Measurements from ENCODE around the gene VAV2. TPM values are rescaled to one million over a fixed set of nuclear protein-coding genes. Genes with fewer than 3 reads are reported as not detected.

VAV2 gene
- total and polyA plus RNA-seq, 2 of the 4 experiments (the other 2 are of a cell fraction), result 10.8 to 13.4 TPM

DNA sequence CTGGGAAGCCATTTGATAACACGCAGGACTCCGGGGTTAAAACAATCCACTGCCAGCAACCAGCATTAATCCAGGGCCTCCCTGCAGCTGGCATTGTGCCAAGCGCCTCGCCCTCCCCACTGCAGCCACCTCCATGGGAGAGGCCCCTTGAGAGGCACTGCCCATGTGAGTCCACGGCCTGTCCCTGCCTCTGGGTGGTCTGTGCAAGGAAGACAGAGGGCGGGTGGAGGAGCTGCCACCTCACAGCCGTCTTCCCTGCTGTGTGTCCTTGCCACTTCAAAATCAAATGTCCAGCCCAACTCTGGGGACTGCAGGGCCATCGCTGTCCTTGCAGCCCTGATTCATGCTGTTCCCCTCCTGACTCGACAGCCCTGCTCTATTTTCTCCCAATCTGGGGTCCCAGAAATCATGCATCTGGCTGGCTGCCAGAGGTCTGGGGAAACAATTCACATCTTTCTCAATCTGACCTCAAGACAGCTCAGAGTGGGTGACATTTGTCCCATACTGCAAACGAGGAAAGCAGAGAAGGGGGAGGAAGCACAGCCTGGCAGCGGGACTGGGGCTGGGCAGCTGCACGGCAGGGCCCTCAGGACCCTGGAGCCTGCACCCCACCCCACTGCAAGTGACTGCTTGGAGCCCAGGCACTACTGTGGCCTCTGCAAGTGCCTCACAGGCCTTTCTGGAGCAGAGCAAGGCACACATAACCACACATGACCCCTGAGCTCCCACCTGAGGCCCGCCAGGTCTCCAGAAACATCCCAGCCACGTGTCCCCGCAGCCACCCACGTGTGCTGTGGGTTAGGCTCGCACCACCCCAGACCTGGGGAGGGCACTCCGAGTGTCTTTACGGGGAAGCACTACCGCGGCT is 48.9 kb upstream of the VAV2 start:
- H2AK9ac ChIP-seq (replicated peaks; ENCODE audit: low read depth, low read length, poor library complexity), result no peak overlapping the region
- H2AK5ac ChIP-seq (ENCODE audit: low read depth, low read length), result no peak overlapping the region
- no peak overlapping the region for H3K4ac ChIP-seq (ENCODE audit: low read depth, low read length)
- no peak overlapping the region for H3K4me2 ChIP-seq (ENCODE audit: low read depth, low read length)
- dilution Hi-C loops (cut with HindIII; ENCODE audit: low sequenced_read_pairs, unreplicated experiment) (no loop called here), intact Hi-C loops (cut with micrococcal nuclease) (no loop called here), in situ Hi-C loops (cut with MboI; ENCODE audit: low sequenced_read_pairs) (no loop called here)
- POLR2A ChIA-PET (ENCODE audit: unreplicated experiment), result no interaction called here
- H3K27me3 ChIP-seq (ENCODE audit: control insufficient read depth, insufficient read depth, low read length), result no peaks in the 10 kb centered on the region
- H3K9me3 ChIP-seq (ENCODE audit: control insufficient read depth, insufficient read depth, low read length), result no peaks in the 10 kb centered on the region
- no peaks in the 10 kb centered on the region for H3K4me1 ChIP-seq (ENCODE audit: control insufficient read depth, insufficient read depth, low read length)
- H3K79me1 ChIP-seq (ENCODE audit: low read depth in 1 of 2, low read length in 2 of 2), result peaks cover 7 to 22% of the 10 kb centered on the region in 2 experiments; a peak in 3 of 4 replicates
- H3K9ac ChIP-seq (ENCODE audit: low read depth, low read length), result no peak overlapping the region
- H2BK120ac ChIP-seq (ENCODE audit: low read depth, low read length), result no peak overlapping the region
- DNase-seq (no peak), ATAC-seq (ENCODE audit: low read depth) (no peak)
- H3K27ac ChIP-seq (ENCODE audit: insufficient read depth, low read length), result no peak overlapping the region
- H2BK15ac ChIP-seq (ENCODE audit: low read depth, low read length), result no peak overlapping the region
- H3K18ac ChIP-seq (ENCODE audit: low read depth, low read length), result no peak overlapping the region
- no peaks in the 10 kb centered on the region for H3K9me1 ChIP-seq (ENCODE audit: insufficient read depth, low read length)
- no peak overlapping the region for H3K4me3 ChIP-seq (ENCODE audit: insufficient read depth, low read depth, low read length)
- no peak overlapping the region for H2BK5ac ChIP-seq (ENCODE audit: low read depth, low read length, poor library complexity, severe bottlenecking)
- TF ChIP-seq RCOR1 (IDR thresholded peaks at IDR 0.05; ENCODE audit: insufficient replicate concordance, low read length) (no peak), CHD1 (IDR thresholded peaks at IDR 0.05; ENCODE audit: low read depth, low read length) (no peak), MAFK (IDR thresholded peaks at IDR 0.05; ENCODE audit: low read depth, low read length) (no peak), MAZ (IDR thresholded peaks at IDR 0.05; ENCODE audit: borderline replicate concordance, low read depth, low read length) (no peak), NFE2L2 (IDR thresholded peaks at IDR 0.05; ENCODE audit: low read depth, low read length) (no peak), BHLHE40 (IDR thresholded peaks at IDR 0.05; ENCODE audit: low read depth, low read length) (no peak), MXI1 (IDR thresholded peaks at IDR 0.05; ENCODE audit: borderline replicate concordance, low read depth, low read length) (no peak), CEBPB (IDR thresholded peaks at IDR 0.05; ENCODE audit: low read depth, low read length) (no peak), SMC3 (IDR thresholded peaks at IDR 0.05; ENCODE audit: low read depth, low read length) (no peak)
- TF ChIP-seq, protein P1, sequence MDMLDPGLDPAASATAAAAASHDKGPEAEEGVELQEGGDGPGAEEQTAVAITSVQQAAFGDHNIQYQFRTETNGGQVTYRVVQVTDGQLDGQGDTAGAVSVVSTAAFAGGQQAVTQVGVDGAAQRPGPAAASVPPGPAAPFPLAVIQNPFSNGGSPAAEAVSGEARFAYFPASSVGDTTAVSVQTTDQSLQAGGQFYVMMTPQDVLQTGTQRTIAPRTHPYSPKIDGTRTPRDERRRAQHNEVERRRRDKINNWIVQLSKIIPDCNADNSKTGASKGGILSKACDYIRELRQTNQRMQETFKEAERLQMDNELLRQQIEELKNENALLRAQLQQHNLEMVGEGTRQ (IDR thresholded peaks at IDR 0.05; ENCODE audit: low read depth, low read length), result no peak
- TF ChIP-seq, protein P2, sequence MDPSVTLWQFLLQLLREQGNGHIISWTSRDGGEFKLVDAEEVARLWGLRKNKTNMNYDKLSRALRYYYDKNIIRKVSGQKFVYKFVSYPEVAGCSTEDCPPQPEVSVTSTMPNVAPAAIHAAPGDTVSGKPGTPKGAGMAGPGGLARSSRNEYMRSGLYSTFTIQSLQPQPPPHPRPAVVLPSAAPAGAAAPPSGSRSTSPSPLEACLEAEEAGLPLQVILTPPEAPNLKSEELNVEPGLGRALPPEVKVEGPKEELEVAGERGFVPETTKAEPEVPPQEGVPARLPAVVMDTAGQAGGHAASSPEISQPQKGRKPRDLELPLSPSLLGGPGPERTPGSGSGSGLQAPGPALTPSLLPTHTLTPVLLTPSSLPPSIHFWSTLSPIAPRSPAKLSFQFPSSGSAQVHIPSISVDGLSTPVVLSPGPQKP (IDR thresholded peaks at IDR 0.05; ENCODE audit: borderline replicate concordance, low read depth, low read length), result no peak
- no peak overlapping the region for H4K91ac ChIP-seq (ENCODE audit: insufficient read depth, low read depth, low read length)
- no TSS peak for BruUV-seq (replicated peaks)
- no peak overlapping the region for H4K5ac ChIP-seq (ENCODE audit: low read depth, low read length)
- CTCF ChIA-PET, result interaction anchor here (1.0 kb wide), 1 partner anchor 11 kb away, joined by 4 read pairs; no protein-coding TSS in a partner anchor
- no peak overlapping the region for H4K8ac ChIP-seq (ENCODE audit: low read depth in 2 of 2, low read length in 2 of 2)
- H3K14ac ChIP-seq (replicated peaks; ENCODE audit: low read depth, low read length), result no peak overlapping the region
- H3K56ac ChIP-seq (ENCODE audit: extremely low read depth, insufficient read depth, low read length), result no peak overlapping the region
- H2BK20ac ChIP-seq (ENCODE audit: low read depth, low read length), result no peak overlapping the region
- 67% methylated on average over 7 of the region's 21 CpGs; no CpG with 5 or more reads in 1 of the 2 experiments for WGBS, 2 experiments (ENCODE audit: extremely low coverage in 2 of 2, insufficient read length in 1 of 2)
- H3K23ac ChIP-seq (ENCODE audit: low read depth, low read length), result no peak overlapping the region
- H3K36me3 ChIP-seq (ENCODE audit: control insufficient read depth, insufficient read depth, low read length), result peaks cover 57% of the 10 kb centered on the region
- H2AFZ ChIP-seq (replicated peaks; ENCODE audit: low read length, poor library complexity), result no peak overlapping the region
- peaks cover 6% of the 10 kb centered on the region; the same call in 1 of the 2 replicates for H4K20me1 ChIP-seq (ENCODE audit: insufficient read depth, low read length)
